ACC112 (cell line): ENCODE data around the gene PRDM2.

Source experiments
- H2AFZ ChIP-seq: fragments of 200-600 bp; sonication (generic); one replicate; pipeline ENCODE4 v1.6.0; 2017; ENCODE audit warnings: antibody characterized with exemption, low read length; ENCODE audit not compliant: unreplicated experiment
- H3K27ac ChIP-seq: fragments of 200-600 bp; sonication (generic); 2 replicates; pipeline ENCODE4 v1.5.1; 2014; ENCODE audit warnings: low read depth, mild to moderate bottlenecking, antibody characterized with exemption, low read length, moderate library complexity
- H3K27me3 ChIP-seq: fragments of 200-600 bp; sonication (generic); 2 replicates; pipeline ENCODE4 v1.6.1; 2014; ENCODE audit warnings: mild to moderate bottlenecking, antibody characterized with exemption, low read length, moderate library complexity, mixed read lengths; ENCODE audit not compliant: insufficient read depth
- H3K36me3 ChIP-seq: fragments of 200-600 bp; sonication (generic); 2 replicates; pipeline ENCODE4 v1.6.1; 2016; ENCODE audit warnings: mild to moderate bottlenecking, antibody characterized with exemption, low read length, moderate library complexity, mixed read lengths; ENCODE audit not compliant: insufficient read depth
- H3K4me1 ChIP-seq: fragments of 200-600 bp; sonication (generic); one replicate; pipeline ENCODE4 v1.6.1; 2016; ENCODE audit warnings: low read length, mixed read lengths; ENCODE audit not compliant: insufficient read depth, unreplicated experiment, control insufficient read depth
- H3K4me3 ChIP-seq: fragments of 200-600 bp; sonication (generic); 2 replicates; pipeline ENCODE4 v1.5.1; 2014; ENCODE audit warnings: mild to moderate bottlenecking, low read depth, low read length
- H3K79me2 ChIP-seq: fragments of 200-600 bp; sonication (generic); one replicate; pipeline ENCODE4 v1.6.0; 2016; ENCODE audit warnings: low read length; ENCODE audit not compliant: control insufficient read depth, unreplicated experiment, insufficient read depth

PRDM2 gene

GRCh38 chr1:13775916-13776315 is 75.9 kb downstream of the PRDM2 start:
- no peak overlapping the region for H3K4me3 ChIP-seq
- H3K4me1 ChIP-seq, result peaks cover 21% of the 10 kb centered on the region
- no peak overlapping the region for H3K27ac ChIP-seq
- no peak overlapping the region for H2AFZ ChIP-seq
- no peaks in the 10 kb centered on the region for H3K27me3 ChIP-seq
- H3K36me3 ChIP-seq, result peaks cover 22% of the 10 kb centered on the region; the same call in 1 of the 2 replicates
- peaks cover 47% of the 10 kb centered on the region for H3K79me2 ChIP-seq

DNA sequence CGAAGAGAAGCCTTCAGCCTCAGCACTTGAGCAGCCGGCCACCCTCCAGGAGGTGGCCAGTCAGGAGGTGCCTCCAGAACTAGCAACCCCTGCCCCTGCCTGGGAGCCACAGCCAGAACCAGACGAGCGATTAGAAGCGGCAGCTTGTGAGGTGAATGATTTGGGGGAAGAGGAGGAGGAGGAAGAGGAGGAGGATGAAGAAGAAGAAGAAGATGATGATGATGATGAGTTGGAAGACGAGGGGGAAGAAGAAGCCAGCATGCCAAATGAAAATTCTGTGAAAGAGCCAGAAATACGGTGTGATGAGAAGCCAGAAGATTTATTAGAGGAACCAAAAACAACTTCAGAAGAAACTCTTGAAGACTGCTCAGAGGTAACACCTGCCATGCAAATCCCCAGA is 78.4 kb downstream of the PRDM2 start:
- H3K4me1 ChIP-seq, result peaks cover 44% of the 10 kb centered on the region
- no peak overlapping the region for H3K27ac ChIP-seq
- H3K36me3 ChIP-seq, result peaks cover 24% of the 10 kb centered on the region; the same call in 1 of the 2 replicates
- no peak overlapping the region for H2AFZ ChIP-seq
- H3K79me2 ChIP-seq, result peaks cover 42% of the 10 kb centered on the region
- no peaks in the 10 kb centered on the region for H3K27me3 ChIP-seq
- H3K4me3 ChIP-seq, result no peak overlapping the region

GRCh38 chr1:13779930-13780329 is 79.9 kb downstream of the PRDM2 start:
- Histone ChIP-seq H3K4me3 (no peak overlapping the region), H3K79me2 (peaks cover 48% of the 10 kb centered on the region), H3K4me1 (peaks cover 37% of the 10 kb centered on the region), H2AFZ (no peak overlapping the region), H3K27ac (no peak overlapping the region), H3K36me3 (peaks cover 24% of the 10 kb centered on the region; the same call in 1 of the 2 replicates), H3K27me3 (no peaks in the 10 kb centered on the region)

GRCh38 chr1:13780780-13781179 is 80.8 kb downstream of the PRDM2 start:
- Histone ChIP-seq H2AFZ (no peak overlapping the region), H3K27me3 (no peaks in the 10 kb centered on the region), H3K27ac (no peak overlapping the region), H3K4me3 (no peak overlapping the region), H3K4me1 (peaks cover 29% of the 10 kb centered on the region), H3K79me2 (peaks cover 48% of the 10 kb centered on the region), H3K36me3 (peaks cover 24% of the 10 kb centered on the region; the same call in 1 of the 2 replicates)

DNA sequence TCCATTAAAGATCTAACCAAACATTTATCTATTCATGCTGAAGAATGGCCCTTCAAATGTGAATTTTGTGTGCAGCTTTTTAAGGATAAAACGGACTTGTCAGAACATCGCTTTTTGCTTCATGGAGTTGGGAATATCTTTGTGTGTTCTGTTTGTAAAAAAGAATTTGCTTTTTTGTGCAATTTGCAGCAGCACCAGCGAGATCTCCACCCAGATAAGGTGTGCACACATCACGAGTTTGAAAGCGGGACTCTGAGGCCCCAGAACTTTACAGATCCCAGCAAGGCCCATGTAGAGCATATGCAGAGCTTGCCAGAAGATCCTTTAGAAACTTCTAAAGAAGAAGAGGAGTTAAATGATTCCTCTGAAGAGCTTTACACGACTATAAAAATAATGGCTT is 81.2 kb downstream of the PRDM2 start:
- Histone ChIP-seq H3K36me3 (peaks cover 21% of the 10 kb centered on the region; the same call in 1 of the 2 replicates), H3K79me2 (peaks cover 51% of the 10 kb centered on the region), H3K27ac (no peak overlapping the region), H2AFZ (no peak overlapping the region), H3K4me3 (no peak overlapping the region), H3K27me3 (no peaks in the 10 kb centered on the region), H3K4me1 (peaks cover 29% of the 10 kb centered on the region)

GRCh38 chr1:13781907-13782633 is 82.1 kb downstream of the PRDM2 start:
- Histone ChIP-seq H3K4me3 (peak overlapping the region; percentile 63), H3K4me1 (peaks cover 29% of the 10 kb centered on the region), H3K79me2 (peaks cover 59% of the 10 kb centered on the region), H3K36me3 (peaks cover 21% of the 10 kb centered on the region), H2AFZ (no peak overlapping the region), H3K27me3 (no peaks in the 10 kb centered on the region), H3K27ac (peak overlapping the region; percentile 27; the same call in 1 of the 2 replicates)

GRCh38 chr1:13782634-13783360 is 82.8 kb downstream of the PRDM2 start:
- H3K4me3 ChIP-seq, result peak overlapping the region; percentile 63
- 0 out of 2 replicates have a peak overlapping the region, but pooled peaks have one; percentile 27 for H3K27ac ChIP-seq
- peaks cover 59% of the 10 kb centered on the region for H3K79me2 ChIP-seq

DNA sequence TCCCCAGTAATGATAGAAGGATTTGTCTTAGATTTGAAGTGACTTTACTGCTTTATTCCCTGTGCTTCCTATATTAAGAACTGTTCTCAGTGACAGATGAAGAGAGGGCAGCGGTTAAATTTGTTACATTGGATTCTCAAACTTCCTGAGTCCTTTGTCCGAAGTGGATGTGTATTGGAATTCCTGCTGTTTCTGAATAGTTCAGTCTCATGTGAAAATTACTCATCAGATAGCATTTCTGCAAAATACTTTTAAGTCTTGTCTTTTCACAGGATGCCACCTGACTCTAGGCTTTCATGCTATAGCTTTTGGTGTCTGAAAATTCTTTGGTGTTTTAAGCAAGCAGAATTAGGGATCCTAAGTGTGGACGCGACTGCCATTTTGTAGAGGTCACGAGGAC is 83.6 kb downstream of the PRDM2 start:
- Histone ChIP-seq H3K36me3 (peaks cover 11% of the 10 kb centered on the region), H3K4me3 (no peak overlapping the region), H2AFZ (no peak overlapping the region), H3K4me1 (peaks cover 29% of the 10 kb centered on the region), H3K79me2 (peaks cover 62% of the 10 kb centered on the region), H3K27me3 (no peaks in the 10 kb centered on the region), H3K27ac (no peak overlapping the region)

More at GRCh38 chr1:13782634-13783360, 82.8 kb downstream of the PRDM2 start:
- Histone ChIP-seq H3K4me1 (peaks cover 29% of the 10 kb centered on the region), H3K27me3 (no peaks in the 10 kb centered on the region), H3K36me3 (peaks cover 18% of the 10 kb centered on the region), H2AFZ (no peak overlapping the region)

- Histone ChIP-seq H2AFZ (no peak overlapping the region), H3K79me2 (peaks cover 72% of the 10 kb centered on the region), H3K36me3 (peaks cover 10% of the 10 kb centered on the region), H3K27me3 (no peaks in the 10 kb centered on the region), H3K4me3 (no peak overlapping the region), H3K4me1 (peaks cover 29% of the 10 kb centered on the region), H3K27ac (no peak overlapping the region)
Measured at GRCh38 chr1:13784971-13785370, 85.0 kb downstream of the PRDM2 start.

DNA sequence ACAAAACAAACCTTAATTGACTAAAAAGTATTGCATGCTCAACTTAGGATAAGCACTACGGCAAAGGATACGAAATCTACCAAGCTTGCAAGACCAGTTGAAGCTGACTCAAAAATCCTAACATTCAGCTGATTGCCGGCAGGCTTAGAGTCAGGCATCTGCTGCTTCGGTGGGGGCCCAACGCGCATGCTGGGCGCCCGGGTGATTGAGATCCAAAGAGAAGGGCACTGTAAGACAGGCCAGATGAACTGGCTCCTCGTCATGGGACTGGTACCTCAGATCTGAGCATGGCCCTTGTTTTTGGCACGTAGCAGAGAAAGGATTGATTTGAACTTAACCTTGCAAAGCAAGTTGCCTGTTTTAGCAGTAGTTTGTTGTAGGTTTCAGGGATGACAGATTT is 86.6 kb downstream of the PRDM2 start:
- no peaks in the 10 kb centered on the region for H3K27me3 ChIP-seq
- peaks cover 4% of the 10 kb centered on the region; the same call in 1 of the 2 replicates for H3K36me3 ChIP-seq
- peaks cover 18% of the 10 kb centered on the region for H3K4me1 ChIP-seq
- no peak overlapping the region for H3K4me3 ChIP-seq
- H3K27ac ChIP-seq, result no peak overlapping the region
- H3K79me2 ChIP-seq, result peaks cover 66% of the 10 kb centered on the region
- H2AFZ ChIP-seq, result no peak overlapping the region
